B cell (primary cell): Measurements from ENCODE around the gene ADAMTSL1.

Experiments used
- EZH2 ChIP-seq: IDR thresholded peaks from 2 replicates; pipeline ENCODE4 v1.6.1; 2012; ENCODE audit warnings: borderline replicate concordance, low read depth, mild to moderate bottlenecking, moderate library complexity, low read length; ENCODE audit not compliant: insufficient read depth, poor library complexity, severe bottlenecking
- TF ChIP-seq, protein P1 (sequence below): fragments of 200-600 bp; IDR thresholded peaks from one replicate; pipeline ENCODE4 v1.8.0; 2022; ENCODE audit warnings: antibody characterized with exemption, mild to moderate bottlenecking

DNA sequence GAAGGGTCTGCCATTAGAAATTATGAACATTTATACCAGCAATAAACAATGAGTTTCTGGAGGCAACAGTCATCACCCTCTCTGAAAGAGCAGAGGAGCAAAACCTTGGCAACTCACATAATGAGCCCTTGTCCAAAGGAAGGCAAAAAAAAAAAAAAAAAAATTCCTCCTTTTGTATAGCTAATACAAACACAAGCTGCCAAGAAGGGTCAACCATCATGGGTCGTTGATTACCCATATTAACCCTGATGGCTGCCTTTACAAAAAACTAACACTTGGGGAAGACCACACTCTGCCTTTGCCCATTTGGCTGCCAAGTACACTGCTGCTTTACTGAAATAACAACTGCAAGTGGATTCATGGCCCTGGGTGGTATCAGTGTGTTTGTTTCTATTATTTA, 272.7 kb downstream of the ADAMTSL1 start:
- TF ChIP-seq, protein P1, sequence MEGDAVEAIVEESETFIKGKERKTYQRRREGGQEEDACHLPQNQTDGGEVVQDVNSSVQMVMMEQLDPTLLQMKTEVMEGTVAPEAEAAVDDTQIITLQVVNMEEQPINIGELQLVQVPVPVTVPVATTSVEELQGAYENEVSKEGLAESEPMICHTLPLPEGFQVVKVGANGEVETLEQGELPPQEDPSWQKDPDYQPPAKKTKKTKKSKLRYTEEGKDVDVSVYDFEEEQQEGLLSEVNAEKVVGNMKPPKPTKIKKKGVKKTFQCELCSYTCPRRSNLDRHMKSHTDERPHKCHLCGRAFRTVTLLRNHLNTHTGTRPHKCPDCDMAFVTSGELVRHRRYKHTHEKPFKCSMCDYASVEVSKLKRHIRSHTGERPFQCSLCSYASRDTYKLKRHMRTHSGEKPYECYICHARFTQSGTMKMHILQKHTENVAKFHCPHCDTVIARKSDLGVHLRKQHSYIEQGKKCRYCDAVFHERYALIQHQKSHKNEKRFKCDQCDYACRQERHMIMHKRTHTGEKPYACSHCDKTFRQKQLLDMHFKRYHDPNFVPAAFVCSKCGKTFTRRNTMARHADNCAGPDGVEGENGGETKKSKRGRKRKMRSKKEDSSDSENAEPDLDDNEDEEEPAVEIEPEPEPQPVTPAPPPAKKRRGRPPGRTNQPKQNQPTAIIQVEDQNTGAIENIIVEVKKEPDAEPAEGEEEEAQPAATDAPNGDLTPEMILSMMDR: no peak
- TF ChIP-seq EZH2: no peak
